Measurements from ENCODE around the gene FGFR2. TPM values are rescaled to one million over a fixed set of nuclear protein-coding genes. Genes with fewer than 3 reads are reported as not detected.

FGFR2 gene
- total RNA-seq, 1 experiment from 2014 or later: 135 TPM

DNA sequence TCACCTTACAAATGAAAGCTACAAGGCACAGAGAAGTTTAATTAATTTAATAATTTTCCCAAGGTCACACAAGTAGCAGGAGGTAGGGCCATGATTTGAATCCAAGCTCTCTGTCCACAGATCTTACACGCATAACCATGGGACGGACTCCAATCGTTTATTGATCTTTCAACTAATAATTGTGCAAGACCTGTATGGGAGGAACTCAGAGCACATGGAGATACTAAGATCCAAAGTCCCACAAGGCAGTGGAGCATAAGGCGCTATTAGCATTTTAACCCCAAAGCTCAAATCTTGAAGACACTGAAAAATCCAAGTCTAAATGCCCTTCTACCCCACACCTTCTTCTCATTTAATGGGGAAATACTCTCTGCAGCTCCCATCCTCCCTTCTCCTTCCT lies 143.5 kb downstream of the FGFR2 start:
- TF ChIP-seq, protein P1, sequence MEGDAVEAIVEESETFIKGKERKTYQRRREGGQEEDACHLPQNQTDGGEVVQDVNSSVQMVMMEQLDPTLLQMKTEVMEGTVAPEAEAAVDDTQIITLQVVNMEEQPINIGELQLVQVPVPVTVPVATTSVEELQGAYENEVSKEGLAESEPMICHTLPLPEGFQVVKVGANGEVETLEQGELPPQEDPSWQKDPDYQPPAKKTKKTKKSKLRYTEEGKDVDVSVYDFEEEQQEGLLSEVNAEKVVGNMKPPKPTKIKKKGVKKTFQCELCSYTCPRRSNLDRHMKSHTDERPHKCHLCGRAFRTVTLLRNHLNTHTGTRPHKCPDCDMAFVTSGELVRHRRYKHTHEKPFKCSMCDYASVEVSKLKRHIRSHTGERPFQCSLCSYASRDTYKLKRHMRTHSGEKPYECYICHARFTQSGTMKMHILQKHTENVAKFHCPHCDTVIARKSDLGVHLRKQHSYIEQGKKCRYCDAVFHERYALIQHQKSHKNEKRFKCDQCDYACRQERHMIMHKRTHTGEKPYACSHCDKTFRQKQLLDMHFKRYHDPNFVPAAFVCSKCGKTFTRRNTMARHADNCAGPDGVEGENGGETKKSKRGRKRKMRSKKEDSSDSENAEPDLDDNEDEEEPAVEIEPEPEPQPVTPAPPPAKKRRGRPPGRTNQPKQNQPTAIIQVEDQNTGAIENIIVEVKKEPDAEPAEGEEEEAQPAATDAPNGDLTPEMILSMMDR (conservative IDR thresholded peaks at IDR 0.05): no peak
- Histone ChIP-seq H3K23me2 (ENCODE audit: insufficient read length, low read depth, low read length, poor library complexity, severe bottlenecking) (no peaks in the 10 kb centered on the region), H3K9me3 (ENCODE audit: control insufficient read depth, low read depth, low read length) (no peaks in the 10 kb centered on the region), H3K79me2 (ENCODE audit: insufficient read depth, low read length) (no peaks in the 10 kb centered on the region), H2BK120ac (ENCODE audit: low read depth, low read length, poor library complexity, severe bottlenecking) (no peak overlapping the region), H2BK20ac (ENCODE audit: low read depth, low read length, poor library complexity, severe bottlenecking) (no peak overlapping the region), H3K14ac (ENCODE audit: insufficient read depth, low read length) (no peak overlapping the region), H3K4ac (ENCODE audit: low read depth, low read length) (no peak overlapping the region), H3K56ac (ENCODE audit: insufficient read length, low read depth, low read length) (no peak overlapping the region), H3T11ph (ENCODE audit: low read length) (no peak overlapping the region), H3K4me1 (ENCODE audit: insufficient read depth, low read length) (peaks cover 6% of the 10 kb centered on the region; the same call in 1 of the 2 replicates), H3K18ac (ENCODE audit: insufficient read length, low read depth, low read length) (no peak overlapping the region), H2AFZ (ENCODE audit: low read length) (no peak overlapping the region), H4K20me1 (ENCODE audit: control insufficient read depth, insufficient read depth, insufficient read length) (no peaks in the 10 kb centered on the region), H3K27ac (ENCODE audit: insufficient read length, low read depth, low read length) (no peak overlapping the region), H3K23ac (ENCODE audit: insufficient read length, low read depth, low read length) (no peak overlapping the region), H4K5ac (ENCODE audit: insufficient read length, low read depth, low read length) (no peak overlapping the region), H2BK5ac (ENCODE audit: insufficient read length, low read length) (no peak overlapping the region), H3K79me1 (ENCODE audit: insufficient read depth, low read depth, low read length, poor library complexity, severe bottlenecking) (no peaks in the 10 kb centered on the region), H3K27me3 (ENCODE audit: insufficient read depth, low read length) (no peaks in the 10 kb centered on the region), H2AK5ac (ENCODE audit: insufficient read length, low read length) (no peak overlapping the region), H3K4me2 (ENCODE audit: insufficient read depth, insufficient read length, low read length) (no peak overlapping the region), H4K91ac (ENCODE audit: insufficient read length, low read depth, low read length) (no peak overlapping the region), H2BK12ac (ENCODE audit: insufficient read length, low read depth, low read length) (no peak overlapping the region), H4K8ac (replicated peaks; ENCODE audit: insufficient read length, low read depth, low read length) (no peak overlapping the region), H3K9ac (ENCODE audit: extremely low read depth, insufficient read length, low read length) (no peak overlapping the region), H2BK15ac (ENCODE audit: low read depth, low read length) (no peak overlapping the region)
- Mint-ChIP-seq H3K4me3 (no peak overlapping the region), H3K4me1 (peaks cover 14 to 17% of the 10 kb centered on the region in 2 experiments), H3K27ac (no peak overlapping the region), H3K9me3 (no peaks in the 10 kb centered on the region; a peak in 2 of 5 replicates), H3K36me3 (ENCODE audit: insufficient read depth in 1 of 3, low read depth in 3 of 3) (no peaks in the 10 kb centered on the region; a peak in 1 of 7 replicates), H3K27me3 (ENCODE audit: low read depth) (no peaks in the 10 kb centered on the region; the same call in 1 of the 2 replicates)
- WGBS (ENCODE audit: extremely low coverage, insufficient read length, low lambda C conversion rate): no CpG with 5 or more reads among the region's 4 CpGs
- DNase-seq: no peak

All from H9 (cell line).